ENCODE results near the gene ACKR2. TPM values are rescaled to one million over a fixed set of nuclear protein-coding genes. Genes with fewer than 3 reads are reported as not detected.

The ACKR2 gene
- total and polyA plus RNA-seq, 2 of the 13 experiments (the other 11 are each of a cell fraction or from before 2014, with no cell fraction given), result 1.1 to 1.9 TPM

- TF ChIP-seq PITX1 (CRISPR knock-in tag; IDR thresholded peaks at IDR 0.05) (peak; percentile 72), TOPORS (CRISPR knock-in tag; IDR thresholded peaks at IDR 0.05) (no peak), ZC3H4 (CRISPR knock-in tag; IDR thresholded peaks at IDR 0.05; ENCODE audit: borderline replicate concordance) (no peak), NFKBIZ (CRISPR knock-in tag; IDR thresholded peaks at IDR 0.05) (peak; percentile 33; the same call in 1 of the 2 replicates), KLF6 (CRISPR knock-in tag; IDR thresholded peaks at IDR 0.05) (0 out of 2 replicates have a peak, but pooled peaks have one; percentile 63), ZNF549 (CRISPR knock-in tag; IDR thresholded peaks at IDR 0.05) (no peak), AGO2 (optimal IDR thresholded peaks at IDR 0.05; ENCODE audit: low read depth, low read length) (no peak), SRSF1 (optimal IDR thresholded peaks at IDR 0.05; ENCODE audit: low read depth, low read length) (no peak), CHD2 (IDR thresholded peaks at IDR 0.05; ENCODE audit: low read depth, low read length) (peak; percentile 9; the same call in 1 of the 2 replicates), ZZZ3 (CRISPR knock-in tag; IDR thresholded peaks at IDR 0.05; ENCODE audit: borderline replicate concordance) (no peak), ZNF232 (CRISPR knock-in tag; IDR thresholded peaks at IDR 0.05; ENCODE audit: borderline replicate concordance) (peak; percentile 77; the same call in 1 of the 2 replicates), ZNF580 (CRISPR knock-in tag; IDR thresholded peaks at IDR 0.05; ENCODE audit: borderline replicate concordance, low read depth) (peak; percentile 44; the same call in 1 of the 2 replicates), KDM1A (CRISPR knock-in tag; IDR thresholded peaks at IDR 0.05) (peak; percentile 66; the same call in 1 of the 2 replicates), ZNF550 (CRISPR knock-in tag; IDR thresholded peaks at IDR 0.05; ENCODE audit: borderline replicate concordance) (no peak), RFXANK (CRISPR knock-in tag; IDR thresholded peaks at IDR 0.05) (peak; percentile 82; the same call in 1 of the 2 replicates), FLYWCH1 (CRISPR knock-in tag; IDR thresholded peaks at IDR 0.05) (no peak), ZNF383 (CRISPR knock-in tag; IDR thresholded peaks at IDR 0.05; ENCODE audit: borderline replicate concordance) (no peak), ARID4A (CRISPR knock-in tag; IDR thresholded peaks at IDR 0.05; ENCODE audit: borderline replicate concordance) (peak; percentile 63; the same call in 1 of the 2 replicates), NFRKB (IDR thresholded peaks at IDR 0.05) (no peak), BHLHE40 (IDR thresholded peaks at IDR 0.05; ENCODE audit: low read length) (no peak), ZSCAN29 (CRISPR knock-in tag; conservative IDR thresholded peaks at IDR 0.05) (peak; percentile 87; the same call in 1 of the 2 replicates), NCOA5 (CRISPR knock-in tag; IDR thresholded peaks at IDR 0.05) (no peak)
- TF ChIP-seq, protein P1, sequence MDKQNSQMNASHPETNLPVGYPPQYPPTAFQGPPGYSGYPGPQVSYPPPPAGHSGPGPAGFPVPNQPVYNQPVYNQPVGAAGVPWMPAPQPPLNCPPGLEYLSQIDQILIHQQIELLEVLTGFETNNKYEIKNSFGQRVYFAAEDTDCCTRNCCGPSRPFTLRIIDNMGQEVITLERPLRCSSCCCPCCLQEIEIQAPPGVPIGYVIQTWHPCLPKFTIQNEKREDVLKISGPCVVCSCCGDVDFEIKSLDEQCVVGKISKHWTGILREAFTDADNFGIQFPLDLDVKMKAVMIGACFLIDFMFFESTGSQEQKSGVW (CRISPR knock-in tag; IDR thresholded peaks at IDR 0.05; ENCODE audit: borderline replicate concordance), result no peak
- TF ChIP-seq, protein P2, sequence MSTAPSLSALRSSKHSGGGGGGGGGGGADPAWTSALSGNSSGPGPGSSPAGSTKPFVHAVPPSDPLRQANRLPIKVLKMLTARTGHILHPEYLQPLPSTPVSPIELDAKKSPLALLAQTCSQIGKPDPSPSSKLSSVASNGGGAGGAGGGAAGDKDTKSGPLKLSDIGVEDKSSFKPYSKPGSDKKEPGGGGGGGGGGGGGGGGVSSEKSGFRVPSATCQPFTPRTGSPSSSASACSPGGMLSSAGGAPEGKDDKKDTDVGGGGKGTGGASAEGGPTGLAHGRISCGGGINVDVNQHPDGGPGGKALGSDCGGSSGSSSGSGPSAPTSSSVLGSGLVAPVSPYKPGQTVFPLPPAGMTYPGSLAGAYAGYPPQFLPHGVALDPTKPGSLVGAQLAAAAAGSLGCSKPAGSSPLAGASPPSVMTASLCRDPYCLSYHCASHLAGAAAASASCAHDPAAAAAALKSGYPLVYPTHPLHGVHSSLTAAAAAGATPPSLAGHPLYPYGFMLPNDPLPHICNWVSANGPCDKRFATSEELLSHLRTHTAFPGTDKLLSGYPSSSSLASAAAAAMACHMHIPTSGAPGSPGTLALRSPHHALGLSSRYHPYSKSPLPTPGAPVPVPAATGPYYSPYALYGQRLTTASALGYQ (CRISPR knock-in tag; IDR thresholded peaks at IDR 0.05), result peak; percentile 57; the same call in 1 of the 2 replicates
These were observed 46.5 kb downstream of the ACKR2 start (continued) for GRCh38 chr3:42855547-42856380.
